Caco-2 (cell line): ENCODE data around the gene KLHL29. TPM values are rescaled to one million over a fixed set of nuclear protein-coding genes. Genes with fewer than 3 reads are reported as not detected.
A peak's percentile ranks its signal among the peaks of the same experiment; 100 is the strongest.

Experiments used
- BruUV-seq: library from RNA; stranded (reverse); fragments of 400-500 nt; replicated peaks from 2 replicates; lab custom pipeline; 2021; lab: Mats Ljungman, UMichigan
- CTCF ChIA-PET: fragments of 300-600 bp; sonication (Branson Sonifier 250); formaldehyde crosslinking; loops from one replicate; lab custom pipeline; 2022; ENCODE audit warnings: antibody characterized with exemption; lab: Charles Lee
- POLR2A ChIA-PET: fragments of 300-600 bp; sonication (Branson Sonifier 250); formaldehyde crosslinking; loops from one replicate; lab custom pipeline; 2022; ENCODE audit warnings: antibody characterized with exemption; lab: Charles Lee
- DNase-seq, 2 experiments: peaks; one replicate each; pipeline versions ENCODE4 v3.0.0 to v3.0.0-alpha.2; 2020 to 2022
- H3K27me3 ChIP-seq: replicated peaks from 2 replicates; pipeline ENCODE4 v1.6.0; 2011; ENCODE audit warnings: low read length; ENCODE audit not compliant: control insufficient read depth, insufficient read depth
- H3K36me3 ChIP-seq: 2 replicates; pipeline ENCODE4 v1.5.1; 2011; ENCODE audit warnings: low read length; ENCODE audit not compliant: control insufficient read depth, insufficient read depth
- H3K4me1 ChIP-seq: fragments of 250-450 bp; sonication (Bioruptor Pico); 2 replicates; pipeline ENCODE4 v1.5.1; 2020; ENCODE audit warnings: mild to moderate bottlenecking
- H3K4me3 ChIP-seq: 2 replicates; pipeline ENCODE4 v1.5.1; 2011; ENCODE audit warnings: low read depth, mild to moderate bottlenecking, control low read depth, low read length
- H3K9me3 ChIP-seq: fragments of 250-450 bp; sonication (Bioruptor Pico); 2 replicates; pipeline ENCODE4 v1.5.1; 2020; ENCODE audit warnings: mild to moderate bottlenecking, moderate library complexity
- H3K27ac Mint-ChIP-seq: one replicate; pipeline ENCODE4 v1.8.0; 2022; ENCODE audit warnings: mixed read lengths; ENCODE audit not compliant: unreplicated experiment
- H3K27me3 Mint-ChIP-seq: one replicate; pipeline ENCODE4 v1.8.0; 2022; ENCODE audit warnings: mixed read lengths; ENCODE audit not compliant: insufficient read depth, unreplicated experiment
- H3K36me3 Mint-ChIP-seq: one replicate; pipeline ENCODE4 v1.8.0; 2022; ENCODE audit warnings: mild to moderate bottlenecking, mixed read lengths; ENCODE audit not compliant: insufficient read depth, unreplicated experiment
- H3K4me1 Mint-ChIP-seq: one replicate; pipeline ENCODE4 v1.8.0; 2022; ENCODE audit warnings: low read depth, mixed read lengths; ENCODE audit not compliant: unreplicated experiment
- H3K4me3 Mint-ChIP-seq: one replicate; pipeline ENCODE4 v1.8.0; 2022; ENCODE audit warnings: mild to moderate bottlenecking, moderate library complexity, mixed read lengths; ENCODE audit not compliant: unreplicated experiment
- H3K9me3 Mint-ChIP-seq: one replicate; pipeline ENCODE4 v1.8.0; 2022; ENCODE audit warnings: mixed read lengths; ENCODE audit not compliant: unreplicated experiment
- CTCF ChIP-seq, 2 experiments: fragments of 200-600 bp in 1 of 2; IDR thresholded peaks; 1 replicate in 1 of 2; 2 replicates in 1 of 2; pipeline versions ENCODE4 v1.5.1 to v1.8.0; 2011 to 2022; ENCODE audit warnings: antibody characterized with exemption in 1 of 2, control low read depth in 1 of 2, inconsistent platforms in 1 of 2, low read depth in 1 of 2, low read length in 1 of 2, mild to moderate bottlenecking in 1 of 2, moderate library complexity in 1 of 2; ENCODE audit not compliant: insufficient read depth in 1 of 2, severe bottlenecking in 1 of 2, unreplicated experiment in 1 of 2
- intact Hi-C: fragments of 100-400 bp; cut with micrococcal nuclease; formaldehyde crosslinking; loops from one replicate; pipeline ENCODE4 v1.10.0; 2022; ENCODE audit not compliant: unreplicated experiment
- total RNA-seq: library from RNA; stranded (reverse); gene quantifications from 2 replicates; pipeline ENCODE4 v1.2.3, GENCODE V29; 2022

KLHL29 gene
- total RNA-seq, 1 experiment from 2014 or later: 0.61 TPM

GRCh38 chr2:23504591-23504990, 119.6 kb downstream of the KLHL29 start:
- DNase-seq: no peak
- intact Hi-C loops: no loop called here
- Mint-ChIP-seq H3K27me3 (peaks cover 6% of the 10 kb centered on the region), H3K27ac (no peak overlapping the region), H3K4me1 (no peaks in the 10 kb centered on the region), H3K4me3 (no peak overlapping the region), H3K9me3 (no peaks in the 10 kb centered on the region), H3K36me3 (no peaks in the 10 kb centered on the region)
- Histone ChIP-seq H3K4me1 (no peaks in the 10 kb centered on the region; the same call in 1 of the 2 replicates), H3K4me3 (no peak overlapping the region), H3K27me3 (no peaks in the 10 kb centered on the region), H3K36me3 (no peaks in the 10 kb centered on the region), H3K9me3 (no peaks in the 10 kb centered on the region)
- ChIA-PET CTCF (interaction anchor here (0.6 kb wide), 2 partner anchors 65 to 262 kb away, joined by 4 read pairs; no protein-coding TSS in a partner anchor), POLR2A (no interaction called here)
- no TSS peak for BruUV-seq
- no peak for TF ChIP-seq CTCF (IDR thresholded peaks at IDR 0.05; ENCODE audit: insufficient read depth in 1 of 2, low read depth in 1 of 2, low read length in 1 of 2, severe bottlenecking in 1 of 2, unreplicated experiment in 1 of 2)

GRCh38 chr2:23505218-23505983, 120.4 kb downstream of the KLHL29 start:
- H3K27me3 Mint-ChIP-seq: no peaks in the 10 kb centered on the region
- DNase-seq: peak in 1 of 2 experiments; percentile 13
- intact Hi-C loops: no loop called here
- Histone ChIP-seq H3K36me3 (no peaks in the 10 kb centered on the region), H3K9me3 (no peaks in the 10 kb centered on the region), H3K4me3 (no peak overlapping the region), H3K4me1 (no peaks in the 10 kb centered on the region; the same call in 1 of the 2 replicates), H3K27me3 (no peaks in the 10 kb centered on the region)
- H3K9me3 Mint-ChIP-seq: no peaks in the 10 kb centered on the region
- peak in 1 of 2 experiments; percentile 35 for TF ChIP-seq CTCF (IDR thresholded peaks at IDR 0.05; ENCODE audit: insufficient read depth in 1 of 2, low read depth in 1 of 2, low read length in 1 of 2, severe bottlenecking in 1 of 2, unreplicated experiment in 1 of 2)
- H3K4me3 Mint-ChIP-seq: no peak overlapping the region
- H3K36me3 Mint-ChIP-seq: no peaks in the 10 kb centered on the region
- no peaks in the 10 kb centered on the region for H3K4me1 Mint-ChIP-seq
- no TSS peak for BruUV-seq
- ChIA-PET CTCF (interaction anchor here (0.6 kb wide), 2 partner anchors 64 to 261 kb away, joined by 4 read pairs; no protein-coding TSS in a partner anchor), POLR2A (no interaction called here)
- no peak overlapping the region for H3K27ac Mint-ChIP-seq

GRCh38 chr2:23505984-23506380, 121.0 kb downstream of the KLHL29 start:
- Mint-ChIP-seq H3K4me1 (no peaks in the 10 kb centered on the region), H3K9me3 (no peaks in the 10 kb centered on the region), H3K36me3 (no peaks in the 10 kb centered on the region), H3K27me3 (no peaks in the 10 kb centered on the region), H3K27ac (no peak overlapping the region), H3K4me3 (no peak overlapping the region)
- intact Hi-C loops: no loop called here
- POLR2A ChIA-PET: no interaction called here
- BruUV-seq: no TSS peak
- Histone ChIP-seq H3K9me3 (no peaks in the 10 kb centered on the region), H3K27me3 (no peaks in the 10 kb centered on the region), H3K36me3 (no peaks in the 10 kb centered on the region), H3K4me3 (no peak overlapping the region), H3K4me1 (no peaks in the 10 kb centered on the region; the same call in 1 of the 2 replicates)
- DNase-seq: no peak
- no peak for TF ChIP-seq CTCF (IDR thresholded peaks at IDR 0.05; ENCODE audit: insufficient read depth in 1 of 2, low read depth in 1 of 2, low read length in 1 of 2, severe bottlenecking in 1 of 2, unreplicated experiment in 1 of 2)
- CTCF ChIA-PET: no interaction called here
